Mesenchymal stem cell (in vitro differentiated cells and primary cell): ENCODE measurements around the gene GOLGA2.
"Not testable (repeated sequence)": the region's sequence is repeated elsewhere in the genome, so short reads cannot be mapped to it uniquely, and the experiment has no call there.

Experiments
- DNase-seq: peaks from one replicate; pipeline ENCODE4 v3.0.0-alpha.2; 2013
- H2AFZ ChIP-seq: one replicate; pipeline ENCODE4 v1.6.1; 2013; ENCODE audit warnings: low read depth, mild to moderate bottlenecking, control low read depth, inconsistent platforms, low read length, moderate library complexity
- H2AK5ac ChIP-seq: 2 replicates; pipeline ENCODE4 v1.6.1; 2013; ENCODE audit warnings: low read length, moderate library complexity, mild to moderate bottlenecking, inconsistent platforms; ENCODE audit not compliant: severe bottlenecking
- H2BK120ac ChIP-seq: one replicate; pipeline ENCODE4 v1.6.1; 2013; ENCODE audit warnings: low read depth, mild to moderate bottlenecking, inconsistent platforms, low read length, moderate library complexity
- H2BK12ac ChIP-seq, 2 experiments: one replicate each; pipeline ENCODE4 v1.6.1; 2013; ENCODE audit warnings: inconsistent platforms in 2 of 2, low read length in 2 of 2, mild to moderate bottlenecking in 2 of 2, moderate library complexity in 2 of 2, control low read depth in 1 of 2
- H2BK15ac ChIP-seq: one replicate; pipeline ENCODE4 v1.6.1; 2013; ENCODE audit warnings: mild to moderate bottlenecking, low read depth, inconsistent platforms; ENCODE audit not compliant: poor library complexity, severe bottlenecking
- H2BK5ac ChIP-seq: 2 replicates; pipeline ENCODE4 v1.6.1; 2013; ENCODE audit warnings: low read depth, mild to moderate bottlenecking, low read length, control low read depth, inconsistent platforms; ENCODE audit not compliant: poor library complexity, severe bottlenecking
- H3K14ac ChIP-seq, 2 experiments: one replicate each; pipeline ENCODE4 v1.6.1; 2013; ENCODE audit warnings: inconsistent platforms in 2 of 2, low read length in 2 of 2, control low read depth in 1 of 2, mild to moderate bottlenecking in 1 of 2, moderate library complexity in 1 of 2
- H3K18ac ChIP-seq, 2 experiments: one replicate each; pipeline ENCODE4 v1.6.1; 2013; ENCODE audit warnings: inconsistent platforms in 2 of 2, low read length in 2 of 2, control low read depth in 1 of 2, low read depth in 1 of 2, mild to moderate bottlenecking in 1 of 2
- H3K23ac ChIP-seq, 2 experiments: one replicate each; pipeline ENCODE4 v1.6.1; 2013; ENCODE audit warnings: inconsistent platforms in 2 of 2, low read length in 2 of 2, mild to moderate bottlenecking in 2 of 2, moderate library complexity in 2 of 2, control low read depth in 1 of 2
- H3K27ac ChIP-seq: 2 replicates; pipeline ENCODE4 v1.5.1; 2013; ENCODE audit warnings: mild to moderate bottlenecking, moderate library complexity, low read length, control low read depth, inconsistent platforms; ENCODE audit not compliant: poor library complexity, severe bottlenecking
- H3K27me3 ChIP-seq, 2 experiments: 2 replicates each; pipeline versions ENCODE4 v1.6.1 to v1.7.0; 2013; ENCODE audit warnings: low read length in 2 of 2, mild to moderate bottlenecking in 2 of 2, moderate library complexity in 2 of 2, control low read depth in 1 of 2, inconsistent platforms in 1 of 2; ENCODE audit not compliant: control insufficient read depth in 1 of 2, insufficient read depth in 1 of 2
- H3K36me3 ChIP-seq, 2 experiments: 2 replicates each; pipeline versions ENCODE4 v1.6.1 to v1.7.0; 2013; ENCODE audit warnings: low read length in 2 of 2, control low read depth in 1 of 2, inconsistent platforms in 1 of 2, low read depth in 1 of 2, mild to moderate bottlenecking in 1 of 2; ENCODE audit not compliant: insufficient read depth in 2 of 2, control insufficient read depth in 1 of 2
- H3K4ac ChIP-seq, 2 experiments: one replicate each; pipeline ENCODE4 v1.6.1; 2013; ENCODE audit warnings: inconsistent platforms in 2 of 2, low read length in 2 of 2, mild to moderate bottlenecking in 2 of 2, moderate library complexity in 2 of 2, control low read depth in 1 of 2, low read depth in 1 of 2
- H3K4me1 ChIP-seq: 2 replicates; pipeline ENCODE4 v1.6.1; 2013; ENCODE audit warnings: low read depth, low read length, control low read depth; ENCODE audit not compliant: control insufficient read depth, insufficient read depth
- H3K4me2 ChIP-seq: 2 replicates; pipeline ENCODE4 v1.6.1; 2013; ENCODE audit warnings: low read length, mild to moderate bottlenecking, inconsistent platforms; ENCODE audit not compliant: poor library complexity, severe bottlenecking
- H3K4me3 ChIP-seq, 2 experiments: 2 replicates each; pipeline versions ENCODE4 v1.5.1 to v1.7.0; 2013; ENCODE audit warnings: low read length in 2 of 2, mild to moderate bottlenecking in 2 of 2, control low read depth in 1 of 2, low read depth in 1 of 2; ENCODE audit not compliant: insufficient read depth in 1 of 2
- H3K79me1 ChIP-seq: replicated peaks from 2 replicates; pipeline ENCODE4 v1.6.1; 2013; ENCODE audit warnings: mild to moderate bottlenecking, control low read depth, low read length, inconsistent platforms; ENCODE audit not compliant: poor library complexity, severe bottlenecking
- H3K9ac ChIP-seq: 2 replicates; pipeline ENCODE4 v1.7.0; 2013; ENCODE audit warnings: mild to moderate bottlenecking, low read length, moderate library complexity
- H3K9me3 ChIP-seq: 2 replicates; pipeline ENCODE4 v1.7.0; 2013; ENCODE audit warnings: mild to moderate bottlenecking, low read length; ENCODE audit not compliant: control insufficient read depth
- H4K8ac ChIP-seq: one replicate; pipeline ENCODE4 v1.6.1; 2013; ENCODE audit warnings: inconsistent platforms, mild to moderate bottlenecking, low read length, moderate library complexity
- H4K91ac ChIP-seq: one replicate; pipeline ENCODE4 v1.6.1; 2013; ENCODE audit warnings: mild to moderate bottlenecking, low read length, inconsistent platforms
- WGBS: methylation state at CpG from one replicate; pipeline ENCODE4 v1.1.7; 2013; ENCODE audit warnings: mixed read lengths; 5-methylcytosine and 5-hydroxymethylcytosine counted together

GOLGA2 gene

GRCh38 chr9:128280084-128280622, 4.3 kb upstream of the GOLGA2 start:
- no peak overlapping the region for H4K8ac ChIP-seq
- no peak overlapping the region for H3K14ac ChIP-seq
- H3K36me3 ChIP-seq: peaks cover 3 to 8% of the 10 kb centered on the region in 2 experiments
- no peak overlapping the region for H3K4me3 ChIP-seq
- H3K4me1 ChIP-seq: peaks cover 11% of the 10 kb centered on the region
- H3K18ac ChIP-seq: no peak overlapping the region
- no peak for DNase-seq
- no peak overlapping the region for H3K23ac ChIP-seq
- no peak overlapping the region for H3K9ac ChIP-seq
- H2BK5ac ChIP-seq: no peak overlapping the region
- H3K79me1 ChIP-seq: peaks cover 22% of the 10 kb centered on the region
- no peak overlapping the region for H2AK5ac ChIP-seq
- H2BK15ac ChIP-seq: no peak overlapping the region
- H3K27me3 ChIP-seq: no peaks in the 10 kb centered on the region
- no peak overlapping the region for H2BK120ac ChIP-seq
- H2AFZ ChIP-seq: no peak overlapping the region
- H3K4me2 ChIP-seq: no peak overlapping the region
- H3K27ac ChIP-seq: no peak overlapping the region
- WGBS: 100% methylated on average over 5 of the region's 5 CpGs
- no peak overlapping the region for H4K91ac ChIP-seq
- no peak overlapping the region for H2BK12ac ChIP-seq
- no peaks in the 10 kb centered on the region for H3K9me3 ChIP-seq
- no peak overlapping the region for H3K4ac ChIP-seq

- H3K9ac ChIP-seq, H2AK5ac ChIP-seq, H3K14ac ChIP-seq, H3K4me3 ChIP-seq, H3K36me3 ChIP-seq, H2BK120ac ChIP-seq, H4K91ac ChIP-seq, H3K23ac ChIP-seq, H3K27me3 ChIP-seq, H2BK5ac ChIP-seq, H2AFZ ChIP-seq, H4K8ac ChIP-seq, H3K27ac ChIP-seq, H3K4me2 ChIP-seq, H3K18ac ChIP-seq, H2BK15ac ChIP-seq, H3K9me3 ChIP-seq: not testable (repeated sequence)
- H3K79me1 ChIP-seq: peaks cover 22% of the 10 kb centered on the region
- H3K4me1 ChIP-seq: peaks cover 11% of the 10 kb centered on the region
- peak overlapping the region in 1 of 2 experiments; percentile 17 for H3K4ac ChIP-seq
- 70% methylated on average over 21 of the region's 22 CpGs for WGBS
- peak overlapping the region in 1 of 2 experiments; percentile 51 for H2BK12ac ChIP-seq
- DNase-seq: peak; percentile 49
Measured at GRCh38 chr9:128279088-128280073, 3.6 kb upstream of the GOLGA2 start.

- no peak overlapping the region for H2BK120ac ChIP-seq
- no peaks in the 10 kb centered on the region for H3K9me3 ChIP-seq
- peak overlapping the region in 1 of 2 experiments; percentile 70 for H2BK12ac ChIP-seq
- peak overlapping the region in 1 of 2 experiments; percentile 84 for H3K23ac ChIP-seq
- H2AK5ac ChIP-seq: no peak overlapping the region
- H2BK5ac ChIP-seq: peak overlapping the region; percentile 4
- peak overlapping the region; percentile 97 for H3K9ac ChIP-seq
- H3K4ac ChIP-seq: peak overlapping the region in 1 of 2 experiments; percentile 76
- H4K8ac ChIP-seq: peak overlapping the region; percentile 4
- no peaks in the 10 kb centered on the region for H3K27me3 ChIP-seq
- 9% methylated on average over 23 of the region's 23 CpGs for WGBS
- no peak overlapping the region for H4K91ac ChIP-seq
- H3K4me2 ChIP-seq: peak overlapping the region; percentile 66
- peak overlapping the region; percentile 81 for H2AFZ ChIP-seq
- peak; percentile 68 for DNase-seq
- H3K27ac ChIP-seq: peak overlapping the region; percentile 41
- H3K79me1 ChIP-seq: peaks cover 26% of the 10 kb centered on the region
- peak overlapping the region in 1 of 2 experiments; percentile 87 for H3K18ac ChIP-seq
- H3K4me1 ChIP-seq: peaks cover 13% of the 10 kb centered on the region
- peak overlapping the region; percentile 74 to 96 for H3K4me3 ChIP-seq
- H3K14ac ChIP-seq: peak overlapping the region in 1 of 2 experiments; percentile 94
- peaks cover 13 to 33% of the 10 kb centered on the region in 2 experiments for H3K36me3 ChIP-seq
- H2BK15ac ChIP-seq: peak overlapping the region; percentile 17
Measured at GRCh38 chr9:128276574-128277270, 915 bp upstream of the GOLGA2 start.
